Astrocyte (in vitro differentiated cells and primary cell): ENCODE data around the gene UMODL1.

Source experiments
- EZH2 ChIP-seq: IDR thresholded peaks from 2 replicates; pipeline ENCODE4 v1.6.1; 2012; ENCODE audit warnings: mild to moderate bottlenecking, low read length, inconsistent platforms; ENCODE audit not compliant: insufficient read depth
- TF ChIP-seq, protein P1 (sequence below): IDR thresholded peaks from 2 replicates; pipeline ENCODE4 v1.5.1; 2011; ENCODE audit warnings: low read depth, mild to moderate bottlenecking, inconsistent platforms, low read length, moderate library complexity; ENCODE audit not compliant: insufficient read depth

GRCh38 chr21:42048870-42049577, 22.1 kb upstream of the UMODL1 start:
- TF ChIP-seq, protein P1, sequence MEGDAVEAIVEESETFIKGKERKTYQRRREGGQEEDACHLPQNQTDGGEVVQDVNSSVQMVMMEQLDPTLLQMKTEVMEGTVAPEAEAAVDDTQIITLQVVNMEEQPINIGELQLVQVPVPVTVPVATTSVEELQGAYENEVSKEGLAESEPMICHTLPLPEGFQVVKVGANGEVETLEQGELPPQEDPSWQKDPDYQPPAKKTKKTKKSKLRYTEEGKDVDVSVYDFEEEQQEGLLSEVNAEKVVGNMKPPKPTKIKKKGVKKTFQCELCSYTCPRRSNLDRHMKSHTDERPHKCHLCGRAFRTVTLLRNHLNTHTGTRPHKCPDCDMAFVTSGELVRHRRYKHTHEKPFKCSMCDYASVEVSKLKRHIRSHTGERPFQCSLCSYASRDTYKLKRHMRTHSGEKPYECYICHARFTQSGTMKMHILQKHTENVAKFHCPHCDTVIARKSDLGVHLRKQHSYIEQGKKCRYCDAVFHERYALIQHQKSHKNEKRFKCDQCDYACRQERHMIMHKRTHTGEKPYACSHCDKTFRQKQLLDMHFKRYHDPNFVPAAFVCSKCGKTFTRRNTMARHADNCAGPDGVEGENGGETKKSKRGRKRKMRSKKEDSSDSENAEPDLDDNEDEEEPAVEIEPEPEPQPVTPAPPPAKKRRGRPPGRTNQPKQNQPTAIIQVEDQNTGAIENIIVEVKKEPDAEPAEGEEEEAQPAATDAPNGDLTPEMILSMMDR = no peak
- no peak for TF ChIP-seq EZH2
